SK-N-MC (cell line): ENCODE data around the gene RPEL1.

Experiments used
- EZH2 ChIP-seq: fragments of 200-600 bp; sonication (generic); IDR thresholded peaks from one replicate; pipeline ENCODE4 v1.6.1; 2017; ENCODE audit warnings: antibody characterized with exemption
- POLR2AphosphoS5 ChIP-seq: IDR thresholded peaks from 2 replicates; pipeline ENCODE4 v1.6.1; 2012; ENCODE audit warnings: mild to moderate bottlenecking, low read depth, low read length, borderline replicate concordance

GRCh38 chr10:103232772-103233488 is 12.8 kb upstream of the RPEL1 start:
- TF ChIP-seq EZH2 (no peak), POLR2AphosphoS5 (no peak)
